K562 treated with DMSO at 1 percent for 24 hours (cell line): ENCODE measurements around the gene ACSM6. TPM values are rescaled to one million over a fixed set of nuclear protein-coding genes. Genes with fewer than 3 reads are reported as not detected.

Source experiments
- total RNA-seq: library from RNA; unstranded; fragments of 300-600 nt; gene quantifications from 2 replicates; pipeline ENCODE4 v1.2.3, GENCODE V29; 2022; ENCODE audit warnings: low read depth; ENCODE audit not compliant: insufficient read depth

Gene ACSM6, protein sequence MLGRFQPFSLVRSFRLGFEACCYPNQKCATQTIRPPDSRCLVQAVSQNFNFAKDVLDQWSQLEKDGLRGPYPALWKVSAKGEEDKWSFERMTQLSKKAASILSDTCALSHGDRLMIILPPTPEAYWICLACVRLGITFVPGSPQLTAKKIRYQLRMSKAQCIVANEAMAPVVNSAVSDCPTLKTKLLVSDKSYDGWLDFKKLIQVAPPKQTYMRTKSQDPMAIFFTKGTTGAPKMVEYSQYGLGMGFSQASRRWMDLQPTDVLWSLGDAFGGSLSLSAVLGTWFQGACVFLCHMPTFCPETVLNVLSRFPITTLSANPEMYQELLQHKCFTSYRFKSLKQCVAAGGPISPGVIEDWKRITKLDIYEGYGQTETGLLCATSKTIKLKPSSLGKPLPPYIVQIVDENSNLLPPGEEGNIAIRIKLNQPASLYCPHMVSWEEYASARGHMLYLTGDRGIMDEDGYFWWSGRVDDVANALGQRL
- total RNA-seq = not detected in 2 replicates

GRCh38 chr10:95193944-95194343, at the start of gene ACSM6:
ACSM6 (plus strand) TSS chr10:95194238; CDS start chr10:95194486, 248 bp downstream.

Other genes starting within 250 kb of the ACSM6 start
- not detected in 2 replicates for gene CYP2C8, start 124.7 kb upstream of the ACSM6 start, total RNA-seq
- 91.1 and 100 TPM in 2 replicates for gene PDLIM1, start 96.8 kb downstream of the ACSM6 start, total RNA-seq